Skeletal muscle cell (primary cell): ENCODE results near the gene AASDHPPT.

Source experiments
- DNase-seq: peaks from one replicate; pipeline ENCODE4 v3.0.0-alpha.2; 2010; ENCODE audit warnings: low read depth
- H3K4me3 ChIP-seq: 2 replicates; pipeline ENCODE4 v1.5.1; 2011; ENCODE audit warnings: low read depth, mild to moderate bottlenecking, control low read depth, low read length, moderate library complexity

The AASDHPPT gene

DNA sequence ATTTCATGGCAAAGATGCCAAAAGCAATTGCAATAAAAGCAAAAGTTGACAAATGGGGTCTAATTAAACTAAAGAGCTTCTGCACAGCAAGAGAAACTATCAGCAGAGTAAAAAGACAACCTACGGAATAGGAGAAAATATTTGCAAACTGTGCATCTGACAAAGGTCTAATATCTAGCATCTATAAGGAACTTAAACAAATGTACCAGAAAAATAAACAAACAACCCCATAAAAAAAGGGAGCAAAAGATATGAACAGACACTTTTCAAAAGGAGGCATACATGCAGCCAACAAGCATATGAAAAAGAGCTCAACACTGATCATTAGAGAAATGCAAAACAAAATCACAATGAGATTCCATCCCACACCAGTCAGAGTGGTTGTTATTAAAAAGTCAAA, 60.3 kb downstream of the AASDHPPT start:
- H3K4me3 ChIP-seq: no peak overlapping the region
- no peak for DNase-seq
